SU-DHL-6 (cell line): ENCODE data around the gene AJUBA.
"Not testable (repeated sequence)": the region's sequence is repeated elsewhere in the genome, so short reads cannot be mapped to it uniquely, and the experiment has no call there.

Source experiments
- H2AFZ ChIP-seq: fragments of 200-600 bp; sonication (generic); 2 replicates; pipeline ENCODE4 v1.6.1; 2014; ENCODE audit warnings: low read depth, mild to moderate bottlenecking, moderate library complexity, mixed read lengths, antibody characterized with exemption, low read length; ENCODE audit not compliant: severe bottlenecking
- H3F3A ChIP-seq: fragments of 200-600 bp; shearing (Covaris generic); 2 replicates; pipeline ENCODE4 v1.6.0; 2016; ENCODE audit warnings: antibody characterized with exemption, mild to moderate bottlenecking; ENCODE audit not compliant: insufficient read depth
- H3K27ac ChIP-seq: fragments of 200-600 bp; sonication (generic); 2 replicates; pipeline ENCODE4 v1.5.1; 2016; ENCODE audit warnings: low read depth, mild to moderate bottlenecking, low read length, moderate library complexity, mixed read lengths
- H3K27me3 ChIP-seq: fragments of 200-600 bp; sonication (generic), shearing (Covaris generic); 2 replicates; pipeline ENCODE4 v1.6.0; 2014; ENCODE audit warnings: mild to moderate bottlenecking, low read length
- H3K36me3 ChIP-seq: fragments of 200-600 bp; sonication (generic); 2 replicates; pipeline ENCODE4 v1.6.1; 2014; ENCODE audit warnings: mild to moderate bottlenecking, low read length, mixed read lengths
- H3K4me2 ChIP-seq: fragments of 300-600, 200-600 bp; shearing (Covaris generic), sonication (generic); 2 replicates; pipeline ENCODE4 v1.6.0; 2014; ENCODE audit warnings: low read length, low read depth, mild to moderate bottlenecking; ENCODE audit not compliant: poor library complexity, severe bottlenecking
- H3K4me3 ChIP-seq: fragments of 200-600 bp; sonication (generic); 2 replicates; pipeline ENCODE4 v1.5.1; 2014; ENCODE audit warnings: antibody characterized with exemption, low read length, mild to moderate bottlenecking, mixed read lengths; ENCODE audit not compliant: insufficient read depth, poor library complexity, severe bottlenecking
- H3K79me2 ChIP-seq: fragments of 200-600 bp; sonication (generic); 2 replicates; pipeline ENCODE4 v1.6.1; 2014; ENCODE audit warnings: mild to moderate bottlenecking, low read length, moderate library complexity; ENCODE audit not compliant: insufficient read depth
- H3K9ac ChIP-seq: fragments of 200-600 bp; sonication (generic); 2 replicates; pipeline ENCODE4 v1.7.0; 2014; ENCODE audit warnings: mild to moderate bottlenecking, low read length
- H3K9me2 ChIP-seq: fragments of 200-600 bp; sonication (generic); replicated peaks from 2 replicates; pipeline ENCODE4 v1.6.1; 2014; ENCODE audit warnings: low read length; ENCODE audit not compliant: insufficient read depth
- H3K9me3 ChIP-seq: fragments of 200-600 bp; sonication (generic); 2 replicates; pipeline ENCODE4 v1.6.1; 2014; ENCODE audit warnings: low read length, mixed read lengths; ENCODE audit not compliant: insufficient read depth
- H4K20me1 ChIP-seq: fragments of 200-600 bp; sonication (generic); 2 replicates; pipeline ENCODE4 v1.6.1; 2014; ENCODE audit warnings: low read depth, mild to moderate bottlenecking, antibody characterized with exemption, low read length, moderate library complexity, mixed read lengths
- CTCF ChIP-seq: fragments of 200-600 bp; sonication (generic); IDR thresholded peaks from one replicate; pipeline ENCODE4 v1.5.1; 2017; ENCODE audit warnings: antibody characterized with exemption, mild to moderate bottlenecking, low read length, moderate library complexity; ENCODE audit not compliant: insufficient read depth, poor library complexity, severe bottlenecking
- EZH2phosphoT487 ChIP-seq: fragments of 200-600 bp; sonication (generic), shearing (Covaris generic); conservative IDR thresholded peaks from 2 replicates; pipeline ENCODE4 v1.6.1; 2018; ENCODE audit warnings: mild to moderate bottlenecking, antibody characterized with exemption, low read length, moderate library complexity, mixed read lengths

Gene AJUBA

GRCh38 chr14:23020143-23021128 is 38.1 kb upstream of the AJUBA start:
- TF ChIP-seq EZH2phosphoT487 = no peak

GRCh38 chr14:23018107-23018506 is 35.8 kb upstream of the AJUBA start:
- Histone ChIP-seq H3K79me2 (no peaks in the 10 kb centered on the region), H3K4me3 (no peak overlapping the region), H3K9me2 (no peaks in the 10 kb centered on the region), H3K9ac (no peak overlapping the region), H2AFZ (no peak overlapping the region), H3K36me3 (no peaks in the 10 kb centered on the region), H3K27me3 (no peaks in the 10 kb centered on the region), H3F3A (peaks cover 4% of the 10 kb centered on the region; the same call in 1 of the 2 replicates), H3K4me2 (no peak overlapping the region), H4K20me1 (no peaks in the 10 kb centered on the region), H3K27ac (no peak overlapping the region), H3K9me3 (no peaks in the 10 kb centered on the region)
- no peak for TF ChIP-seq CTCF
- no peak for TF ChIP-seq EZH2phosphoT487

More at GRCh38 chr14:23020143-23021128, 38.1 kb upstream of the AJUBA start:
- no peak overlapping the region for H3K4me2 ChIP-seq
- H3K27me3 ChIP-seq = no peaks in the 10 kb centered on the region
- no peaks in the 10 kb centered on the region for H3K79me2 ChIP-seq
- no peaks in the 10 kb centered on the region; the same call in 1 of the 2 replicates for H3K36me3 ChIP-seq
- H2AFZ ChIP-seq = no peak overlapping the region
- H3K9me3 ChIP-seq = no peaks in the 10 kb centered on the region
- no peaks in the 10 kb centered on the region for H4K20me1 ChIP-seq
- no peak overlapping the region for H3K9ac ChIP-seq
- H3K9me2 ChIP-seq = no peaks in the 10 kb centered on the region
- no peak overlapping the region for H3K27ac ChIP-seq
- H3F3A ChIP-seq = peaks cover 4% of the 10 kb centered on the region; the same call in 1 of the 2 replicates
- no peak overlapping the region for H3K4me3 ChIP-seq

GRCh38 chr14:23017091-23017490 is 34.7 kb upstream of the AJUBA start:
- Histone ChIP-seq H3K9ac (no peak overlapping the region), H4K20me1 (no peaks in the 10 kb centered on the region), H3K27me3 (no peaks in the 10 kb centered on the region), H3K27ac (no peak overlapping the region), H2AFZ (no peak overlapping the region), H3K4me3 (no peak overlapping the region), H3F3A (peaks cover 4% of the 10 kb centered on the region; the same call in 1 of the 2 replicates), H3K36me3 (no peaks in the 10 kb centered on the region), H3K9me2 (no peaks in the 10 kb centered on the region), H3K9me3 (no peaks in the 10 kb centered on the region), H3K4me2 (no peak overlapping the region), H3K79me2 (no peaks in the 10 kb centered on the region)
- no peak for TF ChIP-seq EZH2phosphoT487
- no peak for TF ChIP-seq CTCF

GRCh38 chr14:23015618-23016017 is 33.3 kb upstream of the AJUBA start:
- H3K36me3 ChIP-seq = no peaks in the 10 kb centered on the region
- H3K27me3 ChIP-seq = no peaks in the 10 kb centered on the region
- H3K4me2 ChIP-seq = no peak overlapping the region
- no peak overlapping the region for H2AFZ ChIP-seq
- no peaks in the 10 kb centered on the region for H3K9me2 ChIP-seq
- peaks cover 3% of the 10 kb centered on the region; the same call in 1 of the 2 replicates for H3F3A ChIP-seq
- H4K20me1 ChIP-seq = no peaks in the 10 kb centered on the region
- no peak overlapping the region for H3K4me3 ChIP-seq
- H3K27ac ChIP-seq = no peak overlapping the region
- TF ChIP-seq EZH2phosphoT487 (no peak), CTCF (no peak)
- H3K9ac ChIP-seq = no peak overlapping the region
- no peaks in the 10 kb centered on the region for H3K79me2 ChIP-seq
- no peaks in the 10 kb centered on the region for H3K9me3 ChIP-seq

- H3K27me3 ChIP-seq, H3K9me3 ChIP-seq, H3K36me3 ChIP-seq, H3K9me2 ChIP-seq, H3K27ac ChIP-seq, H2AFZ ChIP-seq, H3K4me3 ChIP-seq, H3K79me2 ChIP-seq, H3K4me2 ChIP-seq, H3K9ac ChIP-seq, H4K20me1 ChIP-seq: not testable (repeated sequence)
- peaks cover 22% of the 10 kb centered on the region for H3F3A ChIP-seq
Measured at GRCh38 chr14:23013749-23014054, 31.4 kb upstream of the AJUBA start.
